ENCODE results near the gene RAB20. TPM values are rescaled to one million over a fixed set of nuclear protein-coding genes. Genes with fewer than 3 reads are reported as not detected.
"Not testable (repeated sequence)": the region's sequence is repeated elsewhere in the genome, so short reads cannot be mapped to it uniquely, and the experiment has no call there.

The RAB20 gene
- polyA plus RNA-seq, 2 donors: 1.0 to 2.3 TPM

GRCh38 chr13:110490009-110490770, 71.3 kb downstream of the RAB20 start:
- H3K36me3 ChIP-seq (ENCODE audit: control insufficient read depth in 2 of 2, insufficient read depth in 2 of 2, low read length in 1 of 2): peaks cover 0 to under 1% of the 10 kb centered on the region in 2 donors

GRCh38 chr13:110486880-110487279, 74.6 kb downstream of the RAB20 start:
- not testable (repeated sequence) for H3K27ac ChIP-seq (ENCODE audit: low read depth in 2 of 2, low read length in 1 of 2); H3K36me3 ChIP-seq (ENCODE audit: control insufficient read depth in 2 of 2, insufficient read depth in 2 of 2, low read length in 1 of 2); H3K27me3 ChIP-seq (ENCODE audit: control insufficient read depth in 1 of 2, insufficient read depth in 2 of 2, low read length in 2 of 2); H3K4me1 ChIP-seq (ENCODE audit: control insufficient read depth in 2 of 2, insufficient read depth in 2 of 2, low read length in 1 of 2); H3K4me3 ChIP-seq (ENCODE audit: low read depth in 1 of 2, low read length in 2 of 2); H3K9me3 ChIP-seq (ENCODE audit: control insufficient read depth in 2 of 2, insufficient read depth in 1 of 2, low read depth in 1 of 2, low read length in 1 of 2)
- WGBS, 2 donors: 81 to 84% methylated on average over 3 of the region's 3 CpGs

More at GRCh38 chr13:110490009-110490770, 71.3 kb downstream of the RAB20 start:
- Histone ChIP-seq H3K27ac (ENCODE audit: low read depth in 2 of 2, low read length in 1 of 2) (no peak overlapping the region), H3K4me1 (ENCODE audit: control insufficient read depth in 2 of 2, insufficient read depth in 2 of 2, low read length in 1 of 2) (no peaks in the 10 kb centered on the region), H3K27me3 (ENCODE audit: control insufficient read depth in 1 of 2, insufficient read depth in 2 of 2, low read length in 2 of 2) (no peaks in the 10 kb centered on the region), H3K4me3 (ENCODE audit: low read depth in 1 of 2, low read length in 2 of 2) (no peak overlapping the region), H3K9me3 (ENCODE audit: control insufficient read depth in 2 of 2, insufficient read depth in 1 of 2, low read depth in 1 of 2, low read length in 1 of 2) (no peaks in the 10 kb centered on the region)
- 75 to 82% methylated on average over 23 to 24 of the region's 24 CpGs for WGBS, 2 donors

GRCh38 chr13:110486061-110486715, 75.3 kb downstream of the RAB20 start:
- WGBS, 2 donors: 89 to 90% methylated on average over 15 of the region's 15 CpGs
- Histone ChIP-seq H3K9me3 (ENCODE audit: control insufficient read depth in 2 of 2, insufficient read depth in 1 of 2, low read depth in 1 of 2, low read length in 1 of 2) (no peaks in the 10 kb centered on the region), H3K36me3 (ENCODE audit: control insufficient read depth in 2 of 2, insufficient read depth in 2 of 2, low read length in 1 of 2) (peaks cover 0 to 2% of the 10 kb centered on the region in 2 donors), H3K27ac (ENCODE audit: low read depth in 2 of 2, low read length in 1 of 2) (no peak overlapping the region), H3K27me3 (ENCODE audit: control insufficient read depth in 1 of 2, insufficient read depth in 2 of 2, low read length in 2 of 2) (no peaks in the 10 kb centered on the region), H3K4me3 (ENCODE audit: low read depth in 1 of 2, low read length in 2 of 2) (no peak overlapping the region), H3K4me1 (ENCODE audit: control insufficient read depth in 2 of 2, insufficient read depth in 2 of 2, low read length in 1 of 2) (no peaks in the 10 kb centered on the region)

- Histone ChIP-seq H3K9me3 (ENCODE audit: control insufficient read depth in 2 of 2, insufficient read depth in 1 of 2, low read depth in 1 of 2, low read length in 1 of 2) (no peaks in the 10 kb centered on the region), H3K36me3 (ENCODE audit: control insufficient read depth in 2 of 2, insufficient read depth in 2 of 2, low read length in 1 of 2) (peaks cover 0 to 2% of the 10 kb centered on the region in 2 donors), H3K4me3 (ENCODE audit: low read depth in 1 of 2, low read length in 2 of 2) (no peak overlapping the region), H3K27ac (ENCODE audit: low read depth in 2 of 2, low read length in 1 of 2) (no peak overlapping the region), H3K27me3 (ENCODE audit: control insufficient read depth in 1 of 2, insufficient read depth in 2 of 2, low read length in 2 of 2) (no peaks in the 10 kb centered on the region), H3K4me1 (ENCODE audit: control insufficient read depth in 2 of 2, insufficient read depth in 2 of 2, low read length in 1 of 2) (no peaks in the 10 kb centered on the region)
- 72 to 75% methylated on average over 9 of the region's 9 CpGs for WGBS, 2 donors
Measured at GRCh38 chr13:110485604-110486003, 75.9 kb downstream of the RAB20 start.

- H3K27ac ChIP-seq (ENCODE audit: low read depth in 2 of 2, low read length in 1 of 2): no peak overlapping the region
- H3K4me1 ChIP-seq (ENCODE audit: control insufficient read depth in 2 of 2, insufficient read depth in 2 of 2, low read length in 1 of 2): no peaks in the 10 kb centered on the region
- peaks cover 0 to 2% of the 10 kb centered on the region in 2 donors for H3K36me3 ChIP-seq (ENCODE audit: control insufficient read depth in 2 of 2, insufficient read depth in 2 of 2, low read length in 1 of 2)
- 89 to 91% methylated on average over 18 of the region's 18 CpGs for WGBS, 2 donors
- H3K27me3 ChIP-seq (ENCODE audit: control insufficient read depth in 1 of 2, insufficient read depth in 2 of 2, low read length in 2 of 2): no peaks in the 10 kb centered on the region
- no peaks in the 10 kb centered on the region for H3K9me3 ChIP-seq (ENCODE audit: control insufficient read depth in 2 of 2, insufficient read depth in 1 of 2, low read depth in 1 of 2, low read length in 1 of 2)
- H3K4me3 ChIP-seq (ENCODE audit: low read depth in 1 of 2, low read length in 2 of 2): no peak overlapping the region
Measured at GRCh38 chr13:110484290-110485048, 77.1 kb downstream of the RAB20 start.

GRCh38 chr13:110483386-110483968, 78.0 kb downstream of the RAB20 start:
- peaks cover 0 to 2% of the 10 kb centered on the region in 2 donors for H3K36me3 ChIP-seq (ENCODE audit: control insufficient read depth in 2 of 2, insufficient read depth in 2 of 2, low read length in 1 of 2)
- peaks cover 0 to 4% of the 10 kb centered on the region in 2 donors for H3K4me1 ChIP-seq (ENCODE audit: control insufficient read depth in 2 of 2, insufficient read depth in 2 of 2, low read length in 1 of 2)
- 87 to 88% methylated on average over 13 of the region's 13 CpGs for WGBS, 2 donors

GRCh38 chr13:110480161-110480560, 81.4 kb downstream of the RAB20 start:
- Histone ChIP-seq H3K9me3 (ENCODE audit: control insufficient read depth in 2 of 2, insufficient read depth in 1 of 2, low read depth in 1 of 2, low read length in 1 of 2) (no peaks in the 10 kb centered on the region), H3K36me3 (ENCODE audit: control insufficient read depth in 2 of 2, insufficient read depth in 2 of 2, low read length in 1 of 2) (peaks cover 0 to 2% of the 10 kb centered on the region in 2 donors), H3K27me3 (ENCODE audit: control insufficient read depth in 1 of 2, insufficient read depth in 2 of 2, low read length in 2 of 2) (no peaks in the 10 kb centered on the region), H3K27ac (ENCODE audit: low read depth in 2 of 2, low read length in 1 of 2) (no peak overlapping the region), H3K4me1 (ENCODE audit: control insufficient read depth in 2 of 2, insufficient read depth in 2 of 2, low read length in 1 of 2) (peaks cover 0 to 4% of the 10 kb centered on the region in 2 donors), H3K4me3 (ENCODE audit: low read depth in 1 of 2, low read length in 2 of 2) (no peak overlapping the region)
- WGBS, 2 donors: 70 to 71% methylated on average over 5 of the region's 5 CpGs

More at GRCh38 chr13:110483386-110483968, 78.0 kb downstream of the RAB20 start:
- Histone ChIP-seq H3K9me3 (ENCODE audit: control insufficient read depth in 2 of 2, insufficient read depth in 1 of 2, low read depth in 1 of 2, low read length in 1 of 2) (no peaks in the 10 kb centered on the region), H3K27ac (ENCODE audit: low read depth in 2 of 2, low read length in 1 of 2) (no peak overlapping the region), H3K4me3 (ENCODE audit: low read depth in 1 of 2, low read length in 2 of 2) (no peak overlapping the region), H3K27me3 (ENCODE audit: control insufficient read depth in 1 of 2, insufficient read depth in 2 of 2, low read length in 2 of 2) (no peaks in the 10 kb centered on the region)

GRCh38 chr13:110479648-110480047, 81.9 kb downstream of the RAB20 start:
- H3K36me3 ChIP-seq (ENCODE audit: control insufficient read depth in 2 of 2, insufficient read depth in 2 of 2, low read length in 1 of 2): peaks cover 0 to 4% of the 10 kb centered on the region in 2 donors
- H3K4me1 ChIP-seq (ENCODE audit: control insufficient read depth in 2 of 2, insufficient read depth in 2 of 2, low read length in 1 of 2): peaks cover 0 to 6% of the 10 kb centered on the region in 2 donors
- H3K9me3 ChIP-seq (ENCODE audit: control insufficient read depth in 2 of 2, insufficient read depth in 1 of 2, low read depth in 1 of 2, low read length in 1 of 2): peaks cover 0 to 2% of the 10 kb centered on the region in 2 donors
- H3K4me3 ChIP-seq (ENCODE audit: low read depth in 1 of 2, low read length in 2 of 2): no peak overlapping the region
- WGBS, 2 donors: 76 to 86% methylated on average over 11 of the region's 11 CpGs
- H3K27ac ChIP-seq (ENCODE audit: low read depth in 2 of 2, low read length in 1 of 2): no peak overlapping the region
- no peaks in the 10 kb centered on the region for H3K27me3 ChIP-seq (ENCODE audit: control insufficient read depth in 1 of 2, insufficient read depth in 2 of 2, low read length in 2 of 2)

- H3K9me3 ChIP-seq (ENCODE audit: control insufficient read depth in 2 of 2, insufficient read depth in 1 of 2, low read depth in 1 of 2, low read length in 1 of 2): peaks cover 0 to 3% of the 10 kb centered on the region in 2 donors
- WGBS, 2 donors: 63 to 85% methylated on average over 6 of the region's 6 CpGs
- no peaks in the 10 kb centered on the region for H3K27me3 ChIP-seq (ENCODE audit: control insufficient read depth in 1 of 2, insufficient read depth in 2 of 2, low read length in 2 of 2)
- peaks cover 0 to 6% of the 10 kb centered on the region in 2 donors for H3K4me1 ChIP-seq (ENCODE audit: control insufficient read depth in 2 of 2, insufficient read depth in 2 of 2, low read length in 1 of 2)
- peaks cover 0 to 4% of the 10 kb centered on the region in 2 donors for H3K36me3 ChIP-seq (ENCODE audit: control insufficient read depth in 2 of 2, insufficient read depth in 2 of 2, low read length in 1 of 2)
- no peak overlapping the region for H3K4me3 ChIP-seq (ENCODE audit: low read depth in 1 of 2, low read length in 2 of 2)
- no peak overlapping the region for H3K27ac ChIP-seq (ENCODE audit: low read depth in 2 of 2, low read length in 1 of 2)
Measured at GRCh38 chr13:110479215-110479545, 82.3 kb downstream of the RAB20 start.
